IMR-90 (cell line): ENCODE results near the gene DICER1. TPM values are rescaled to one million over a fixed set of nuclear protein-coding genes. Genes with fewer than 3 reads are reported as not detected.
A peak's percentile ranks its signal among the peaks of the same experiment; 100 is the strongest.

Experiments
- ATAC-seq: fragments of 200-7000 bp; cut with Tn5 transposase; 2 replicates; pipeline ENCODE4 v1.9.1; 2020; ENCODE audit warnings: low read depth, mild to moderate bottlenecking, moderate library complexity
- BruUV-seq: library from RNA; stranded (reverse); fragments of 400-500 nt; replicated peaks from 2 replicates; lab custom pipeline; 2021; lab: Mats Ljungman, UMichigan
- CTCF ChIA-PET: fragments of 300-600 bp; formaldehyde crosslinking; extraction: SDS; loops from one replicate; lab custom pipeline; 2021; ENCODE audit warnings: antibody characterized with exemption; lab: Yijun Ruan, JAX
- POLR2A ChIA-PET: fragments of 300-600 bp; sonication (Branson Sonifier 250); formaldehyde crosslinking; loops from one replicate; lab custom pipeline; 2022; ENCODE audit warnings: antibody characterized with exemption; ENCODE audit not compliant: unreplicated experiment; lab: Charles Lee
- DNase-seq: peaks from one replicate; pipeline ENCODE4 v3.0.0; 2013
- H2AFZ ChIP-seq: replicated peaks from 2 replicates; pipeline ENCODE3; 2013; ENCODE audit warnings: low read length, mild to moderate bottlenecking; ENCODE audit not compliant: poor library complexity
- H2AK5ac ChIP-seq: 2 replicates; pipeline ENCODE4 v1.6.1; 2013; ENCODE audit warnings: low read depth, low read length, inconsistent platforms
- H2AK9ac ChIP-seq: replicated peaks from 2 replicates; pipeline ENCODE3; 2013; ENCODE audit warnings: mild to moderate bottlenecking, low read depth, low read length, moderate library complexity; ENCODE audit not compliant: poor library complexity
- H2BK120ac ChIP-seq: 2 replicates; pipeline ENCODE4 v1.6.1; 2013; ENCODE audit warnings: low read depth, low read length, inconsistent platforms
- H2BK15ac ChIP-seq: 3 replicates; pipeline ENCODE4 v1.6.1; 2013; ENCODE audit warnings: low read depth, low read length, inconsistent platforms
- H2BK20ac ChIP-seq: 2 replicates; pipeline ENCODE4 v1.6.1; 2013; ENCODE audit warnings: low read depth, mild to moderate bottlenecking, inconsistent platforms, low read length, moderate library complexity
- H2BK5ac ChIP-seq: 2 replicates; pipeline ENCODE4 v1.6.1; 2013; ENCODE audit warnings: mild to moderate bottlenecking, low read depth, low read length, inconsistent platforms; ENCODE audit not compliant: poor library complexity, severe bottlenecking
- H3K14ac ChIP-seq: replicated peaks from 2 replicates; pipeline ENCODE4 v1.6.1; 2013; ENCODE audit warnings: low read depth, low read length, inconsistent platforms
- H3K18ac ChIP-seq: 2 replicates; pipeline ENCODE4 v1.6.1; 2013; ENCODE audit warnings: low read depth, low read length, control low read depth
- H3K23ac ChIP-seq: 2 replicates; pipeline ENCODE4 v1.6.1; 2013; ENCODE audit warnings: low read depth, low read length, inconsistent platforms
- H3K27ac ChIP-seq: 2 replicates; pipeline ENCODE4 v1.5.1; 2013; ENCODE audit warnings: mild to moderate bottlenecking, control low read depth, low read length; ENCODE audit not compliant: insufficient read depth
- H3K27me3 ChIP-seq: 2 replicates; pipeline ENCODE4 v1.6.1; 2013; ENCODE audit warnings: low read length; ENCODE audit not compliant: control insufficient read depth, insufficient read depth
- H3K36me3 ChIP-seq: 2 replicates; pipeline ENCODE4 v1.6.1; 2013; ENCODE audit warnings: low read length, mixed read lengths; ENCODE audit not compliant: control insufficient read depth, insufficient read depth
- H3K4ac ChIP-seq: 2 replicates; pipeline ENCODE4 v1.6.1; 2013; ENCODE audit warnings: low read depth, low read length, inconsistent platforms
- H3K4me1 ChIP-seq: 2 replicates; pipeline ENCODE4 v1.6.1; 2013; ENCODE audit warnings: low read length, mixed read lengths; ENCODE audit not compliant: control insufficient read depth, insufficient read depth
- H3K4me2 ChIP-seq: 2 replicates; pipeline ENCODE4 v1.6.1; 2013; ENCODE audit warnings: low read depth, mild to moderate bottlenecking, control low read depth, low read length, moderate library complexity
- H3K4me3 ChIP-seq: 2 replicates; pipeline ENCODE4 v1.5.1; 2013; ENCODE audit warnings: low read depth, mild to moderate bottlenecking, control low read depth, low read length, moderate library complexity; ENCODE audit not compliant: insufficient read depth
- H3K56ac ChIP-seq: 2 replicates; pipeline ENCODE4 v1.6.1; 2013; ENCODE audit warnings: low read length, inconsistent platforms; ENCODE audit not compliant: insufficient read depth; ENCODE audit errors: extremely low read depth
- H3K79me1 ChIP-seq, 2 experiments: 2 replicates each; pipeline ENCODE4 v1.6.1; 2013; ENCODE audit warnings: low read length in 2 of 2, inconsistent platforms in 1 of 2, low read depth in 1 of 2
- H3K9ac ChIP-seq: 2 replicates; pipeline ENCODE4 v1.6.1; 2013; ENCODE audit warnings: low read depth, low read length, control low read depth
- H3K9me1 ChIP-seq: 2 replicates; pipeline ENCODE4 v1.6.1; 2013; ENCODE audit warnings: low read length, inconsistent platforms; ENCODE audit not compliant: insufficient read depth
- H3K9me3 ChIP-seq: 2 replicates; pipeline ENCODE4 v1.6.1; 2013; ENCODE audit warnings: low read length; ENCODE audit not compliant: control insufficient read depth, insufficient read depth
- H4K20me1 ChIP-seq: 2 replicates; pipeline ENCODE4 v1.6.1; 2013; ENCODE audit warnings: low read length, inconsistent platforms; ENCODE audit not compliant: insufficient read depth
- H4K5ac ChIP-seq: 2 replicates; pipeline ENCODE4 v1.6.1; 2013; ENCODE audit warnings: mild to moderate bottlenecking, low read depth, low read length, control low read depth
- H4K8ac ChIP-seq, 2 experiments: 2 replicates each; pipeline ENCODE4 v1.6.1; 2013; ENCODE audit warnings: low read depth in 2 of 2, low read length in 2 of 2, control low read depth in 1 of 2, inconsistent platforms in 1 of 2
- H4K91ac ChIP-seq: 2 replicates; pipeline ENCODE4 v1.6.1; 2013; ENCODE audit warnings: low read depth, low read length, inconsistent platforms; ENCODE audit not compliant: insufficient read depth
- CEBPB ChIP-seq: IDR thresholded peaks from 2 replicates; pipeline ENCODE4 v1.6.1; 2012; ENCODE audit warnings: low read depth, low read length, improper control_type of control experiment
- CTCF ChIP-seq: conservative IDR thresholded peaks from 2 replicates; pipeline ENCODE4 v1.5.1; 2012; ENCODE audit warnings: mild to moderate bottlenecking, low read depth, low read length, improper control_type of control experiment
- FOS ChIP-seq: fragments of 150-350 bp; IDR thresholded peaks from 2 replicates; pipeline ENCODE4 v1.6.1; 2016; ENCODE audit warnings: low read depth, low read length
- MAFK ChIP-seq: IDR thresholded peaks from 2 replicates; pipeline ENCODE4 v1.6.1; 2012; ENCODE audit warnings: low read depth, low read length, improper control_type of control experiment
- MAZ ChIP-seq: IDR thresholded peaks from 2 replicates; pipeline ENCODE4 v1.6.1; 2012; ENCODE audit warnings: low read depth, mild to moderate bottlenecking, low read length, improper control_type of control experiment, moderate library complexity, borderline replicate concordance
- RAD21 ChIP-seq: IDR thresholded peaks from 2 replicates; pipeline ENCODE4 v1.6.1; 2012; ENCODE audit warnings: low read length, improper control_type of control experiment
- RFX5 ChIP-seq: IDR thresholded peaks from 2 replicates; pipeline ENCODE4 v1.8.0; 2012; ENCODE audit warnings: low read depth, mild to moderate bottlenecking, low read length, moderate library complexity
- WGBS, 2 experiments: methylation state at CpG; one replicate each; pipeline versions ENCODE4 v1.1.5 to v1.1.7; 2013; ENCODE audit warnings: missing lambda C conversion rate in 2 of 2; ENCODE audit not compliant: insufficient read length in 1 of 2; ENCODE audit errors: extremely low coverage in 2 of 2; 5-methylcytosine and 5-hydroxymethylcytosine counted together
- dilution Hi-C: fragments of 300-500 bp; cut with HindIII; formaldehyde crosslinking; loops from one replicate; pipeline ENCODE4 v1.14.3; 2018; ENCODE audit warnings: low sequenced_read_pairs; ENCODE audit not compliant: unreplicated experiment
- in situ Hi-C: fragments of 300-500 bp; cut with MboI; formaldehyde crosslinking; loops from 3 replicates; pipeline ENCODE4 v1.14.3; 2019; ENCODE audit warnings: low sequenced_read_pairs, inconsistent platforms, mixed read lengths
- intact Hi-C: fragments of 100-400 bp; cut with micrococcal nuclease; formaldehyde crosslinking; loops from 2 replicates; pipeline ENCODE4 v1.10.0; 2022
- polyA plus RNA-seq, 3 experiments: library from polyadenylated mRNA; depleted of rRNA; stranded (reverse); fragments of >200 nt; gene quantifications; 2 replicates each; pipeline ENCODE4 v1.2.3, GENCODE V29; 2012; ENCODE audit warnings: low replicate concordance in 1 of 3
- total RNA-seq: library from RNA; depleted of rRNA; stranded (reverse); fragments of >200 nt; gene quantifications from 2 replicates; pipeline ENCODE4 v1.2.3, GENCODE V29; 2012

The DICER1 gene
- total and polyA plus RNA-seq, 2 of the 4 experiments (the other 2 are of a cell fraction): 9.7 to 49.5 TPM

GRCh38 chr14:95069018-95069417, 88.3 kb downstream of the DICER1 start:
- no peak for DNase-seq
- dilution Hi-C loops: no loop called here
- Histone ChIP-seq H4K91ac (no peak overlapping the region), H3K9me1 (no peaks in the 10 kb centered on the region), H2AK9ac (peak overlapping the region; percentile 48), H3K4me3 (no peak overlapping the region), H3K4me2 (no peak overlapping the region), H4K20me1 (no peaks in the 10 kb centered on the region), H3K18ac (no peak overlapping the region), H4K5ac (no peak overlapping the region), H2BK20ac (no peak overlapping the region), H4K8ac (no peak overlapping the region), H3K14ac (no peak overlapping the region), H3K27me3 (peaks cover 27% of the 10 kb centered on the region), H3K79me1 (no peaks in the 10 kb centered on the region), H2AK5ac (no peak overlapping the region), H2BK5ac (no peak overlapping the region), H3K9ac (no peak overlapping the region), H3K4me1 (no peaks in the 10 kb centered on the region), H2AFZ (no peak overlapping the region), H2BK15ac (no peak overlapping the region), H2BK120ac (no peak overlapping the region), H3K4ac (no peak overlapping the region), H3K27ac (no peak overlapping the region), H3K56ac (no peak overlapping the region), H3K36me3 (no peaks in the 10 kb centered on the region), H3K23ac (no peak overlapping the region), H3K9me3 (peaks cover 2% of the 10 kb centered on the region; the same call in 1 of the 2 replicates)
- intact Hi-C loops: no loop called here
- 63% methylated on average over 3 of the region's 7 CpGs; no CpG with 5 or more reads in 1 of the 2 experiments for WGBS, 2 experiments
- BruUV-seq: no TSS peak
- TF ChIP-seq MAFK (no peak), CTCF (no peak), CEBPB (no peak), RFX5 (no peak), FOS (no peak), MAZ (no peak), RAD21 (no peak)
- ChIA-PET CTCF (no interaction called here), POLR2A (no interaction called here)
- in situ Hi-C loops: no loop called here
- no peak; the same call in 1 of the 2 replicates for ATAC-seq
